Measurements from ENCODE around the gene SLC18B1.
"Not testable (repeated sequence)": the region's sequence is repeated elsewhere in the genome, so short reads cannot be mapped to it uniquely, and the experiment has no call there.

The SLC18B1 gene

DNA sequence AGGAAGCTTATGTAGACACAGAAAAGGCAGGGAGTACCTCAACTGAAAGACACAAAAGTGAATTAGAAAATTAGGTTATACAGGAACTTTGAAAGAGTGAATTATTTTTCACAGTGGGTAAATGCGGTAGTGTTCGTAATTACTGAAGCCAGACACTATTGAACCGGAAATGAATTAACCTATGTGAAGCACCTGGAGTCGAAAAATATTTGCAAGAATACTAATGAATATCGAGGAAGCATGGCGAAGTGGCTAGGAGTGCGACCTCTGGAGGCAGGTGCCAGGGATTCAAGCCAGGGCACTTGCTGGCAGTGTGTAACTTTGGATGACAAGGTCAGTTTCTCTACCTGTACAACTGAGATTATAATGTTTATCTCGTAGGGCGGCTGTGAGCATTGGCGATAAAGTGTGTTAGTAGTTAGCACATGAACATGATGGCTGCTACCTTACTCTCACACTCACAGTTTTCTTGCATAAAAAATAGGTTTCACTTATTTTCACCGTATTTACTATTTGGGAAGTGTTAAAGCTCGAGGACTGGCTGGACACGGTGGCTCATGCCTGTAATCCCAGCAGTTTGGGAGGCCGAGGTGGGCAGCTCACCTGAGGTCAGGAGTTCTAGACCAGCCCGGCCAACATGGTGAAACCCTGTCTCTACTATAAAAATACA, 567 bp upstream of the SLC18B1 start:
- DNase-seq (ENCODE audit: low spot score) = peak; percentile 45

DNA sequence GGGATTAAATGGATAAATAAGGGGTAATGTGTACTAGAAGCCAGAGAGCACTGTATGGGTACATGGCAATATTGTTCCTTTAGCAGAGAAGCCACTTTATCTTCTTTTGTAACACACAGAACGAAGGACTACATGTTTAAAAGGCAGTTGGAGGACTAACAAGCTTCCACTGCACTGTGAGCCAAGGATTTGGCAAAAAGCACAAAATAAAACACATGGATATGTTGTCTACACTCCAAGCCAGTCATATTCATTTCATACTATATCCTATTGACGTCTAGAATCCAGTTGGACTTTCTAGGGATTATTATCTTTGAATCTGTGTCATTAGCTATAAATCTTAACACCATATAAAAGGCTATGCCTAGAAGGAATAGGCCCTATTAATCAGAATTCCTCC, 3.0 kb downstream of the SLC18B1 start:
- no peak for DNase-seq (ENCODE audit: low spot score)

DNA sequence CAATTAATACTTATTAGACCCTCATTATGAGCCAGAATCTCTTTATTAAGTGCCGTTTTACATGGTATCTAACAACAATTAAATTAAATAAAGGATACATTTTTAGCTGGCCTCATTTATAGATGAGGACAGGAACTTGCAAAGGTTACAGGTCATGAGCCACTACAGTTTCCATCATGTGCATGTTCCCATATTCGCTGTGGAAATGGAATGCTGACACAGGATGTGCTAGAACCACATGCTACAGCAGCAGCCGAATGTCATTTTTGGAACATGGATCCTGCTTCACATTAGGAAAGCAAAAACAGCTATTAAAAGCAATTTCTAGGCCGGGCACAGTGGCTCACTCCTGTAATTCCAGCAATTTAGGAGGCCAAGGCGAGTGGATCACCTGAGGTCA, 5.9 kb downstream of the SLC18B1 start:
- no peak for DNase-seq (ENCODE audit: low spot score)

DNA sequence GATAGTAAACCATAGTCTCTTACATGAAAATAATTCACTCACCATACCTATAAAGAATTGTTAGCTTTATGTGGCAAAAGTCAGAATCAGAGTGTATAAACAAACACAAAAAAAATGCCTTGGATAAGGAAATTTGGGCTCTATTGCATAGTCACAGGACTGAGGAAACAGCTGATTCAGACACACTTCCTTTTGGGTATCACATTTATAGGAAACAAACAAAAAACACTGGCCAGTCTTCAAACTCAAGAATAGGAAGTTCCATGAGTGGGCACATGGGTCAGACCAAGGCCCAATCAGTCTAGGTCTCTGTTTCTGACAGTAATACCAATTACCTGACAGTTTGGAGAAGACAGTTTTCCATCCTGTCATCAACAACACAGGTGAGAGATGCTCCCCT, 8.0 kb downstream of the SLC18B1 start:
- DNase-seq (ENCODE audit: low spot score) = no peak

DNA sequence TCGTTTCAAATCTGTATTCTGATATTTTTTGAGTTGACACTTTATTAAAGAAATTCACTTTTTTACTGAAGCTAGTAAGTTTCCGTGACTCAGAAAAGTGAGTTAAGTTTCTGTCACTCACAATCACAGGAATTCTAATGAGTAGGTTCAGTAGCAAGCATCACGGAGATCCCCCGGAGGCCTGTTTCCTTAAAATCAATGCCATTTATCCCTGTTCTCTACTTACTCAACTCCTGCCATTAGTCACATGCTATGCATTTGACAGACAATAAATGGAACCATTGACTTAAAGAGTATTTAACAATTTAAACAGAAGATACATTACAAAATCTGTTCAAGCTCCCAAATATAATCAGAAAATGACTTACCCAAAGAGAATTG, 9.1 kb downstream of the SLC18B1 start:
- no peak for DNase-seq (ENCODE audit: low spot score)

DNA sequence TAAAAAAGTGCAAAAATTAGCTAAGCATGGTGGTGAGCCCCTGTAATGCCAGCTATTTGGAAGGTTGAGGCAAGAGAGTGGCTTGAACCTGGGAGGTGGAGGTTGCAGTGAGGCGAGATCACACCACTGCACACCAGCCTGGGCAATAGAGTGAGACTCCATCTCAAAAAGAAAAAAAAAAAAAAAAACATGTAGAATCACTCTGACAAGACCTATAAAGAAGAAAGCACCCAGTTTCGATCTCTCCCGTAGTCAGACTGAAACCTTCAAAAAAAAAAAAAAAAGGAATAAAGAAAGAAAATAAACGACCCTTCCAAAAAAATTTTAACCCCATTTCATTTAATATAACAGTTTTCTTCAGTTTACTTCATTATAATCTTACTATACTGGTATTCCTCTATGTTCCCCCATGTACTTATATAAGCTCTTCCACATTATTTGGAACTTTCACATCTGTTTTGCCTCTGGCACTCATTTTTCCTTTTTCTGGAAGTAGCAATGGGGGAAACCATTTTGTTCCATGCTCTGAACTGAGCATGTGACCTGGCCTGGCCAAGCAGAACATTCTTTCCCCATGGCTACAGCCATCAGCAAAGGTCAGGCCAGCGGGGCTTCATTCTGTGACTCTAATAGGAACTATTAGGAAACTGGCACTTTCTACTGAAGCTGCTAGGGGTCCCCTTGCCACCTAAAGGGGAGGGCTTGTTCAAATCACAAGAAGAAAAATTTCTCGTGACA, 9.6 kb downstream of the SLC18B1 start:
- no peak for DNase-seq (ENCODE audit: low spot score)

DNA sequence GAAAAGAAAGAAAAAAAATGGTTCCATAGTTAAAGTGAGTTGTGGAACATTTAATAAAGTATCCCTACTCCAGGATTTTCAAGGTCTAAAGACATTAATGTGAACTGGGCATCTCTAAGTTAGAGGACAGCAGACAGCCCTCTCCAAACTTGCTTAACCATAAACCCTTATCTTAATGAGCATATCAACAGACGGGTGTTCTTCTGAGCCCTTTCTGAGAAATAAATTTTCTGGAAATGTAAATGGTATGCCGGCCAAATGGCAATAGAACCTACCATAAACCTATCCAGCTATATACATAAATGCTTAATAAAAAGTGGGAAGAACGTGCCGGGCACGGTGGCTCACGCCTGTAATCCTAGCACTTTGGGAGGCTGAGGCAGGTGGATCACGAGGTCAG, 12.5 kb downstream of the SLC18B1 start:
- no peak for DNase-seq (ENCODE audit: low spot score)

DNA sequence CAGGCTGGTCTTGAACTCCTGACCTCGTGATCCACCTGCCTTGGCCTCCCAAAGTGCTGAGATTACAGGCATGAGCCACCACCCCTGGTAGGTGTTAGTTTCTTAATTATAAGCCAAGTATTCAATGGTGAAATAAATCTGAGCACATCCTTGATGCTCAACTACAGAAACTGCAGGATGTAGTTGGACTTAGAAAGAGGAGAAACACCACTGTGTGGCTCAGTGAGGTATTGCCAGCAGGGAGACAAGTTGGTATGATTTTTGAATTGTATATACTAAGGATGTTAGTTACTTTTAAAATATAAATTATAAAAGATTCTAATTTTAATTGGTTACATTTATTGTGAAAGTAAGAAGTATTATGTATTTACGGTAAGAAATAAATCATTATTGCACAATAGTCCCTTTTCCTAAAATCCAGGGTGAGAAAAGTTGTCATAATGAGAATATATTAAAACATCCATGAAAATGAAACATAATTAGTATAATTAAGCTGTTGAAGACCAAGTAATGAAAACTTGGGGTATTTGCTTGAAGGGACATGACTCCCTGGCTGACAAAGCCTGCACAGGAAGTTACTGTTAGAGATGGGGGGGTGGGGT, 17.6 kb downstream of the SLC18B1 start:
- DNase-seq (ENCODE audit: low spot score) = peak; percentile 16

DNA sequence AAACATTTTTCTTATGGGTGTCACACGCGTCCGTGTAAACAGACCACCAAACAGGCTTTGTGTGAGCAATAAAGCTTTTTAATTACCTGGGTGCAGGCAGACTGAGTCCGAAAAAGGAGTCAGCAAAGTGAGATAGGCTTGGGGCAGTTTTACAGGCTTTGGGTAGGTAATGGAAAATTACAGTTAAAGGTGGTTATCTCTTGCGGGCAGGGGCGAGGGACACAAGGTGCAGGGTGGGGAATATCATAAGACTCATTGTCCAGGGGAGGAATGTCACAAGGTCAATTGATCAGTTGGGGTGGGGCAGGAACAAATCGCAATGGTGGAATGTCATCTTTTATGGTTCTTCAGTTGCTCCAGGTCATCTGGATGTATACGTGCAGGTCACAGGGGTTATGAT, 20.6 kb downstream of the SLC18B1 start:
- not testable (repeated sequence) for DNase-seq (ENCODE audit: low spot score)

DNA sequence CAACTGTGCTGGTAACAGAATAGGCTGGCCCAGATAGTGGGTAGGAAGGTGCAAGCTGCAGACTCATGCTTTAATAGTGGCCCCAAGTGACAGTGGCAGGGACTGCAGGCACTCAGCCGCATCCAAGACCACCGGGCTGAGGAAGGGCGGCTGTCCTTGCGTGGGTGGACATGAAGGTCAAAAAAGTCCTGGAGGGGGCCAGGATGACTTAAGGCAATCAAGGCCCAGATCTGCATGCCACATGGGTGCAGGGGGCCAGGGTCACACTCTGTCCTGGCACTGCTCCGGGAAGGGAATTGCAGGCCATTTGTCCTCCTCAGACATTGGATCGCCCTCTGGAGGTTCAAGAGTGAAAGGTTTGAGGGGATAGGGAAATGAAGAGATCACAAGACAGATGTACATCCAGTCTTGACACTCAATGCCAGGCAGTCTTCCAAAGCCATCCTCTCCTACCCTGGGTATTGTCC, 30.4 kb downstream of the SLC18B1 start:
- peak; percentile 27 for DNase-seq (ENCODE audit: low spot score)

DNA sequence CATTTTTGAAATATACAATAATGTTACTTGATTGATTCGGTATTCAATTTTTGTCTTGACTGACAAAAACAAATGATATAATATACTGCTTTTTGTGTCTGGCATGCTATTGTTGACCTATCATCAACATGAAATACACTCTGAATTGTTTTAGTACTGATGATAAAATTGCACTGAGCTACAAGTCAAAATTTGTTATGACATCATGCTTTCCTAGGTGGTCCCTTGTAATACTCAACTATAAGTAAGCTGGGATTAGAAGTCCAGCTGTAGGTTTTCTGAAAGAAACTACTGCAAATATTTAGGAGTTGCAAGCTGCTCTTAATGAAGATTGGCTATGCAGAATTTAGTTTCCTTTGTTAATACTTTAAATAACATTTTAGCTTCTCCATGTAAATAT, 32.9 kb downstream of the SLC18B1 start:
- no peak for DNase-seq (ENCODE audit: low spot score)

DNA sequence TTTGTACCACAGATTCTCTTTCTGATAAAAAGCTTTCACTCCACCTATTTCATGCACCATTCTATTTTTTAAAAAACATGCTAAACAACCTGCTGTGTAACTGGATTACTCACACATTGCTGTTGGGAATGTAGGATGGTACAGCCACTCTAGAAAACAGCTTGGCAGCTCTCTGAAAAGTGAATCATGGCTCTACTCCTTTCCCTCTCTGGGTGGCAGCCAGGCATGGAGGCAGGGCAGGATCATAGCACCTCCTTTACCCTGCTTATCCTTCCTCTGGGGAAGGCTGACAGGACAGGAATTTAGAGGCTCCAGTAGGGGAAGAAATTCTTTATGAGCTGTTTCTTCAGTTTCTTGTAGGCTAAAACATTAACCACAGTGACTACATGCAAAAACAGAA, 34.1 kb downstream of the SLC18B1 start:
- DNase-seq (ENCODE audit: low spot score) = no peak

DNA sequence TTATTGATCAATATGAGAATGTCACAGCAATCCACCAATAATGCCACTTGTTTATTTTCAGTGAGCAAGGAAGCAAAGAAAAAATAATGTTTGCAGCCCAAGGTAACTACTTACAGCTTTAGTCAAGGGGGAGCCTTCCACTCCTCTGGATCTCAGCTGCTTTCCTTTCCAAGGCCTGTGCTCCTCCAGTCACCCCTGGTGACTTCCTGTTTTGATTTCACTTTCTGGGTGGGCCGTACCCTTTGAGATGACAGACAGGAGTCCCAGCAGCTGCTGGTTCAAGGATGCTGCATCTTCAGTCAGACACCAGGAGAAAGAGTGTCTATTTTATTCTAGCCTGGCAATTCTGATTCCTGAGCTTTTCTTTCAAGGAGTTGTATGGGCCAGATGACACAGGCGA, 35.2 kb downstream of the SLC18B1 start:
- DNase-seq (ENCODE audit: low spot score) = no peak

DNA sequence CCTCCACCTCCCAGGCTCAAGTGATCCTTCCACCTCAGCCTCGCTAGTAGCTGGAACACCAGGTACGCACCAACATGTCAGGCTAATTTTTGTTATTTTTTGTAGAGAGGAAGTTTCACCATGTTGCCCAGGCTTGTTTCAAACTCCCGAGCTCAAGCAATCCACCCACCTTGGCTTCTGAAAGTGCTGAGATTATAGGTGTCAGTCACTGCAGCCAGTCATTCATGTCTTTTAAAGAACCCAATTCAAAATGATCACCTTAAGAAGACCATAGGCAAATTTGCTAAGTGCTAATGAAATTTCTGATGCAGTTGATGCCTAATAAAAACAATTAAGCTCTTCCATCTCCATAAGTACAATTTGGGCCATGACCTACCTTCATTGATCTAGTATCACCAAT, 38.2 kb downstream of the SLC18B1 start:
- DNase-seq (ENCODE audit: low spot score) = no peak

DNA sequence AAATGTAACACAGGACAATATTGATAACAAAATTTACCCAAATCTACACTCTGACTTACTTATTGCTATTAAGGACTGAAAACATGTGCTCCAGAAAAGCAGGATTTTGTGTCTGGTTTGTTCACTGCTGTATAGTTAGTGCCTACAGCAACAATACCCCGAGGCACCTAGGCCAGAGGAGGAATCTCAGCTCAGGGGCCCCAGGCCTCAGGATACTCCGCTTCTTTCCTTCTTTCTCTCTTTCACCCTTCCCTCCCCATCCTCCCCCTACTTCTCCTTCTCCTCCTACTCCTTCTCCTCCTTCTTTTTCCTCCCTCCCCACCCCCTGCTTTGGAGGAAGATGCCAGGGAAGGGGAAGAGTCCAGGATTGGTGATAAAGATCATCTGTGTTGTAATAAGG, 39.7 kb downstream of the SLC18B1 start:
- DNase-seq (ENCODE audit: low spot score) = no peak

DNA sequence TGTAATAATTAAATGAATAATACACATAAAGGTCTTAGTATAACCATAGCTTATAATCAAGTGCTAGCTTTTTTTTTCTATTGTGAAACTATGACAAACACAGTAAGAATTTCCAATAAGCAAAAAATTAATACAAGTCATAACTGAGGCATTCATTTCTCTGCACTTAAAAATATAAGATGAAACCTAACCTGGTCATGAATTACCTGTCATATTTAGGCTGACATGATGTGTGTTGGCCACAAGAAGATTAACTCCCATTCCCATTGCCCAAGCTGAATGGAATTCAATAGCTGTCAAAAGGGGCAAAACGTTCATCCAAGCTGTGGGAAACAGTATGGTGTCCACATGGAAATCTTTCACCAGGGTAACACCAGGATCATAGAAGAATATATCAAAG, 46.2 kb downstream of the SLC18B1 start:
- DNase-seq (ENCODE audit: low spot score) = no peak

DNA sequence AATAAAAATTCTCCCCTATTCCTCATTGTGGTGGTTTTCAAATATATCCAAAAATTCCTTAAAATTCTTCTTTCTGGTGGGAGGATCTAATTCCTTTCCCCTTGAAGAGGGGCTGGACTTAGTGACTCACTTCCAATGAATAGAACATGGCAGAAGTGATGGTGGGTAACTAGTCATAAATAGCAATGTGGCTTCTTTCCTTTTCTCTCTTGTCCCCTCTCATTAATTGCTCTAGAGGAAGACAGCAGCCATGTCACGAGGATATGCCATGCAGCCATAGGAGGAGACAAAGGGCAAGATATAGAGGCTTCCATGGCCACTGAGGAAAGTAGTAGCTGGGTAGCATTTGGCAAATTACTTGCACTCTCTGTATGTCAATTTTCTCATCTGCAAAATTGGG, 46.6 kb downstream of the SLC18B1 start:
- no peak for DNase-seq (ENCODE audit: low spot score)

DNA sequence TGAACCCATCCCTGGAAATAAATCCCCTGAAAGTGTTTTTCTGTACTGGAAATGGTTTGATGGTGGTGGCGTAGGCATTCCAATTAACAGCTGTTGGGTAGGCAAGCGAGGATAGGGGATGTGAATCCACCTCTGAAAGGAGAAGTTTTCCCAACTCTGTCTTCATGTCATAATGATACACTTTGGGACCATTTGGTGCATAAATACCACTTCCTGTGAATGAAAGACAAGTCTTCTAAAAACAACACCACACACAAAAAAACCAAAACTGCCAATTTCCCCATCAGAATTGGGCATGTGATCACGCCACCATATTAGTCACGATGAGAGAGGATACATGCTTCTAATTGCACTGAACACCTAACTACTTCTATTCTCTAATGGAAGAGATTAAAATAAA, 47.1 kb downstream of the SLC18B1 start:
- DNase-seq (ENCODE audit: low spot score) = no peak

DNA sequence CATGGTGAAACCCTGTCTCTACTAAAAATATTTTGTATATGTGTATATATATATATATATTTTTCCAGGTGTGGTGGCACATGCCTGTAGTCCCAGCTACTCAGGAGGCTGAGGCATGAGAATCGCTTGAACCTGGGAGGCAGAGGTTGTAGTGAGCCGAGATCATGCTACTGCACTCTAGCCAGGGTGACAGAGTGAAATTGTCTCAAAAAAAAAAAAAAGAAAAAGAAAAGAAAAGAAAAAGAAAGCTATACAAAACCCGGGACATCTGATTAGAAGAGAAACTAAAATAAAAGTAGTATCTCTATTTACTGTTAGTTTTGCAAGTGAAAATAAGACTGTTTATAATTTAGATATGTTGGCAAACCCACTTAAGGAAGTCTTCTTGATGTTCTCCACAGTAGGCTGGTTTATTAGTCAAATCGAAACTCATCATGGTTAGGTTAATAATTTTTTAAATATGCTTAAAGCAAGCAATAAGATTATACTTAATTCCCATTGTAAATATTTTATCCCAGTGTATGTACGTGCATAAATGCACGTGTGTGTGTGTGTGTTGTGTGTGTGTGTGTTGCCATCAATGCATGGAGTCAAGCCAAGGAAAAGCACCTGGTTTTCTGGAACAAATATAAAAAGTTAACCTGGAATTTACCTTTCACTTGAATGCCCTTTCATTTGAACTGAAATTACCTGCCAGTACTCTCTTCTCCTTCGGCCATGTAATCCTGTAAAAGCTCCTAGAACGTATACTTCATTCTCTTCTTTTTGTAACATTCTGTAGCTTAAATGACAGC, 47.8 kb downstream of the SLC18B1 start:
- no peak for DNase-seq (ENCODE audit: low spot score)

DNA sequence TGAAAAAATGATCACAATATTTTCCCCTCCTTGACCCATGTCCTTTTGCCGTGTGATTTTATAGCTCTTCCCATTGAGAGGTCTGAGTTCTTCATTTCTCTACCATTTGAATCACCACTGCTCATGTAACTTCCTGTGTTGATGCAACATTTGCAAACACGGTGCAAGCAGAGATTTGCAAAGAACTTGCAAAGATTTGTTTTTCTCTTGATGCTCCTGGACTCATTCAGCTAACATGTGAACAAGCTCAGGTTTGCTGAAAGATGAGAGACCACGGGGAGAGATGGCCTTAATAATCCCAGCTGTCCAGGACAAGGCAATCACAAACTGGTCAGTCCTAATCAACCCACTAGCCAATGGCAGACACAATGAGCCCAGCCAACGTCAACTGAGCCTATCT, 49.3 kb downstream of the SLC18B1 start:
- DNase-seq (ENCODE audit: low spot score) = no peak

DNA sequence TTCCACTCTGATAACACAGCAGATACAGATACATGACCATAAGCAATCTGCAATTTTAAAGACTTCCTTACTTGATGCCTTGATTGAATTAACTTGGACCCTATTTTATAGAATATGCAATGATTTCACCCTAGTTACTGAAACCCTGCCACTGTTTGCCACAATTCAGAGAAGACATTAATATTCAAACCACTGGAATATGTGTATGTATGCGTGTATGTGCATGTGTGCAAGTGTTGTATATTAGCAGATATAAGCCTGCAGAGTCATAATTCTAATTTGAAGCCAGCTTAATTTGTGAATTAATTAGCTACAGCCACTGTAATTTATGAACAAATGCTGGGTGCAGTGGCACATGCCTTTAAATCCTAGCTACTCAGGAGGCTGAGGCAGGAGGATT, 50.0 kb downstream of the SLC18B1 start:
- DNase-seq (ENCODE audit: low spot score) = no peak

DNA sequence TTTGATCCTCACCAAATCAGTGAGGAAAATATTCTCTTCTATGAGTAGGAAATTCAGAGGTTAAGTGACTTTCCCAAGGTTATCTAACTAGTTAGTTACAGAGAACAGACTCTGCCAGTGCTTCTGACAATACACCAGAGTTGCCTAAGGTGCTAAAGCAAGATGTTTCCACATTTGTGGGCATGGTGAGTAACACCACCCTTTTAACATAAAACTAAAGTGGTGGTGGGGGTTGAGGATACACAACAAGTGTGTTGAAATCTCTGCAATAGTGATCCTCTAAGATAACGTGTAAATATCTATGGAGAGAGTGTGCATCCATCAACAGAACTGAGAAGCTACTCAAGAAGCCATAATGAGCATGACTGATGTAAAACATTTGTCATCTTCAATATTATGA, 52.4 kb downstream of the SLC18B1 start:
- no peak for DNase-seq (ENCODE audit: low spot score)

DNA sequence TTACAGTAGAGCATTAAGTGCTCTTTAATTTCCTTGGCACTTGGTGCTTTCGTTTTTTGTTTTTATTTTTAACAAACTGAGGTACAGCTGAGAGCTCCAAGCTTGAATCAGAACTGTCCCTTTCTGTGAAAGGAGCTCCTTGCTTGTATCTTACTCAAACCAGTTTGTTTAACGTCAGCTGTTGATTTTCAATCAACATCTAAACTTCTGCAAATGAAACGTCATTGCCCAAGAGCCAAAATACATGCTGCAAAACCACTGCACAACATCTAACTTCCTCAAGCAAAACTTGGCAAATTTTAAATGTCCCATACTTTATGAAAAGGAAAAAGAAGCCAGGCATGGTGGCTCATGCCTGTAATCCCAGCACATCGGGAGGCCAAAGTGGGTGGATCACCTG, 55.9 kb downstream of the SLC18B1 start:
- no peak for DNase-seq (ENCODE audit: low spot score)
